Measurements from ENCODE around the gene THADA.

The THADA gene

DNA sequence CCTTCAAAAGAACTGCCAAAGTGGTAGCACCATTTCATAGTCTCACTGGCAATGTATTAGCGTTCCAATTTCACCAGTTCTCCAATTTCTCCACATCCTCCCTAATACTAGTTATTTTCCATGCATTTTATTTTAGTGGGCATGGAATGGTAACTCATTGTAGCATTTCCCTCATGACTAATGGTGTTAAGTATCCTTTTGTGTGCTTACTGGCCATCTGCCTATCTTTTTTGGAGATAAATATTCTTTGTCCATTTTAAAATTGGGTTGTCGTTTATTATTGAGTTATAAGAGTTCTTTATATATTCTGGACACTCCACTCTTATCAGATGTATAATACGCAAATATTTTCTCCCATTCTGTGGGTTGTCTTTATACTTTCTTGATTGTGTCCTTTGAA is 107.1 kb downstream of the THADA start:
- H3K4me3 ChIP-seq (ENCODE audit: low read depth, low read length) = no peak overlapping the region
- no peak for DNase-seq (ENCODE audit: low read depth)
- TF ChIP-seq CTCF (IDR thresholded peaks at IDR 0.05; ENCODE audit: insufficient read depth, low read depth, low read length, missing control alignments) = no peak

DNA sequence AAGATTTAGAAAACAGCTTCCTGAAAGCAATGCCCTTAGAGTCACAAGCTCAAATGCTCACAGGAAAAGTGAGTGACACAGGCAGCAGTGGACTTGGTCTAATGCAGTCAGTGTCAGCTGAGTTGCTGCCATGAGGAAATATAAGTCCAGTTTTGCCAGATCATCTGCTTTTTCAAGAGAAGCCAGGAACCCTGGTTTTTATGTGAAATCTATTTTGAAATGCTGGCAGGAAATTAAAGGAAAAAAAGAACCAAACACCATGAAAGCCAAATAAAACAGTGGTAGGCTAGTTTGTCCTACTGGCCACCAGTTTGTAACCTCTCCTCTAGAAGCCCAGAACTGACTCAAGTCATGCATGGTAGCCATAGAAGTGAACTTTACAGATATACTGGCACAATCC is 109.2 kb downstream of the THADA start:
- DNase-seq (ENCODE audit: low read depth) = no peak
- no peak for TF ChIP-seq CTCF (IDR thresholded peaks at IDR 0.05; ENCODE audit: insufficient read depth, low read depth, low read length, missing control alignments)
- H3K4me3 ChIP-seq (ENCODE audit: low read depth, low read length) = no peak overlapping the region

DNA sequence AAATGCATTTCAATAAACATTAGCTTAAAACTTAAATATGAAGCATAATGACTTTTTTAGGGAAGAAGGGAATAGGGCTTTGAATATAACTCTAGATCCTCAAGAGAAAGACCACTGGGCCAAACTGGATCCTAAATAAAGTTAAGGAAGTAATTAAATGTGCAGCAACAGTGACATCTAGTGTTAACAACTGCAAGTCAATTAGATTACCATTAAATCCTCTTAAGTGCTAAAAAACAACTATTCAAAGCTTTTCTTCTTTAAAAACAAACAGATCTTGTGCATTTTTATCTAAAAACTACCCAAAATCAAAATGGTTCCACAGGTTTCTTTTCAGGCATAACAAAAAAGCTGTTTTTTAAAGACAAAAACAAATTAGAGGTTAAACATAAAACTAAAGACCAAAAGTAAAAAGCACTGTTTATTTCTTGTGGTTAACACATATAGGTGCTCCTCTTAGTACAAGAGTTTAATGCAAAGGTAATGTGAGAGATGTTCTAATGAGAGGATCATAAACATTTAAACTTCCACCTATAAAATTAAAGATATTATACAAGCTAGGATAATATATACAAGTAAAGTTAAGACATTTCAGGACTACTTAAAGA is 111.4 kb downstream of the THADA start:
- DNase-seq (ENCODE audit: low read depth) = peak; percentile 82
- no peak overlapping the region for H3K4me3 ChIP-seq (ENCODE audit: low read depth, low read length)
- TF ChIP-seq CTCF (IDR thresholded peaks at IDR 0.05; ENCODE audit: insufficient read depth, low read depth, low read length, missing control alignments) = peak; percentile 25

DNA sequence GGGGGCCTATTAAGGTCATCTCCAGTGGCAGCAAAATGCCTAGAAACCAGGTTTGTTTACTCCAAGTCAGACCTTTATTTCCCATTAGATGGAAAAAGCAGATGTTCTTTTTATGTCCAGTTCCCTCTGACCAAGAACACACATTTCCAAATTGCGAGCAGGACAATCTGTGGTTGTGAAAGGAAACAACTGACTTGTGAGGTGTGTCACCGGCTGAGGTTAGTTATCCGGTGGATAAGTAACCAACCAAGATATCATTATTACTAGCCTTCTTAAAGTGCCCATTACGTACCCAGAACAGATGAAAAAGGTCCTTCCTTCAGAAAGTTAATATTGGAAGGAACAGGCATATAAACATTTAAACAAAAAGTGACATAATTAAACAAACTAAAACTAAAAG is 112.9 kb downstream of the THADA start:
- TF ChIP-seq CTCF (IDR thresholded peaks at IDR 0.05; ENCODE audit: insufficient read depth, low read depth, low read length, missing control alignments) = no peak
- DNase-seq (ENCODE audit: low read depth) = peak; percentile 81
- H3K4me3 ChIP-seq (ENCODE audit: low read depth, low read length) = peak overlapping the region; percentile 32

GRCh38 chr2:43481927-43482542 is 113.8 kb downstream of the THADA start:
- TF ChIP-seq CTCF (IDR thresholded peaks at IDR 0.05; ENCODE audit: insufficient read depth, low read depth, low read length, missing control alignments) = no peak
- peak overlapping the region; percentile 32 for H3K4me3 ChIP-seq (ENCODE audit: low read depth, low read length)
- peak; percentile 51 for DNase-seq (ENCODE audit: low read depth)

GRCh38 chr2:43480874-43481273 is 115.0 kb downstream of the THADA start:
- no peak for DNase-seq (ENCODE audit: low read depth)
- no peak overlapping the region for H3K4me3 ChIP-seq (ENCODE audit: low read depth, low read length)
- no peak for TF ChIP-seq CTCF (IDR thresholded peaks at IDR 0.05; ENCODE audit: insufficient read depth, low read depth, low read length, missing control alignments)

Measured in GM12865 (cell line).